RWPE2 (cell line): ENCODE results near the gene MYO5A.
A peak's percentile ranks its signal among the peaks of the same experiment; 100 is the strongest.
"Not testable (repeated sequence)": the region's sequence is repeated elsewhere in the genome, so short reads cannot be mapped to it uniquely, and the experiment has no call there.

Source experiments
- ATAC-seq: fragments of 200-7000 bp; cut with Tn5 transposase; 3 replicates; pipeline ENCODE4 v1.9.1; 2021; ENCODE audit warnings: low read depth
- DNase-seq: peaks from one replicate; pipeline ENCODE4 v3.0.0-alpha.2; 2020; ENCODE audit warnings: low spot score
- H3K27ac ChIP-seq: fragments of 450-650 bp; 2 replicates; pipeline ENCODE4 v1.5.1; 2017; ENCODE audit warnings: mild to moderate bottlenecking; ENCODE audit not compliant: poor library complexity, severe bottlenecking
- H3K27me3 ChIP-seq: fragments of 250-450 bp; sonication (Bioruptor Pico); 2 replicates; pipeline ENCODE4 v1.5.1; 2021; ENCODE audit warnings: mild to moderate bottlenecking, moderate library complexity; ENCODE audit not compliant: insufficient read depth, poor library complexity, severe bottlenecking
- H3K36me3 ChIP-seq: fragments of 250-450 bp; sonication (Bioruptor Pico); 2 replicates; pipeline ENCODE4 v1.5.1; 2020; ENCODE audit warnings: low read depth, mild to moderate bottlenecking, moderate library complexity
- H3K4me1 ChIP-seq: fragments of 250-450 bp; sonication (Bioruptor Pico); 2 replicates; pipeline ENCODE4 v1.5.1; 2021; ENCODE audit warnings: mild to moderate bottlenecking, moderate library complexity; ENCODE audit not compliant: insufficient read depth, poor library complexity, severe bottlenecking
- H3K4me3 ChIP-seq: fragments of 250-450 bp; sonication (Bioruptor Pico); 2 replicates; pipeline ENCODE4 v1.5.1; 2021; ENCODE audit warnings: mild to moderate bottlenecking, moderate library complexity; ENCODE audit not compliant: severe bottlenecking
- H3K9me3 ChIP-seq: fragments of 250-450 bp; sonication (Bioruptor Pico); 2 replicates; pipeline ENCODE4 v1.5.1; 2021; ENCODE audit warnings: mild to moderate bottlenecking, moderate library complexity; ENCODE audit not compliant: severe bottlenecking
- TF ChIP-seq, protein P1 (sequence below): fragments of 450-650 bp; IDR thresholded peaks from one replicate; pipeline ENCODE4 v1.5.1; 2017; ENCODE audit warnings: mild to moderate bottlenecking, moderate library complexity; ENCODE audit not compliant: poor library complexity, severe bottlenecking

MYO5A gene

DNA sequence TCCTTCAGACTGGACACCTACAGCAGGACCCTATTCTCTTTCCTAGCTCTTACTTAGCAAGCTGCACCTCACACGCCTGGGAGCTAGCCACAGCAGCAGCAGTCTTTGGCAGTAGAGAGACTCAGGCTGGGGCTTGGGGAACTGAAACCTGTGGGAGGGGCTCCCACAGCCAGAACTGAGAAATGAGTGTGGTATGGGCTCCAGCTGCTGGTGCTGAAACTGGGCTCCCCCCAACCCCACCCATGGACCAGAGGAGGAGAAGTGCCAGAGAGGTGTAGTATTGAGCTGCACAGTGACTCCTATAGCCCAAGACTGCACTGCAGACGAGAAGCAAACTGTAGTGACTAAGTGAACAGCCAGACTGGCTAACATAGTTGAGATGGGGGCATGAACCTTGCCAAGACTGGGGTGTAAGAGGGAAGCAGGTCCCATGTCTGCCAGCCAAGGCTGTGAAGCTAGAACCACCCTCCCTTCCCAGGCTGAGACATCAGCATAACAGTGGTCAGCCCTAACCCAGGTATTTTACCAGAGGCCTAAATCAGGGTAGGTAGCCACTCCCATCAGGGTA is 62.5 kb downstream of the MYO5A start:
- ATAC-seq (no peak), DNase-seq (no peak)
- H3K9me3 ChIP-seq, result peaks cover 6% of the 10 kb centered on the region
- TF ChIP-seq, protein P1, sequence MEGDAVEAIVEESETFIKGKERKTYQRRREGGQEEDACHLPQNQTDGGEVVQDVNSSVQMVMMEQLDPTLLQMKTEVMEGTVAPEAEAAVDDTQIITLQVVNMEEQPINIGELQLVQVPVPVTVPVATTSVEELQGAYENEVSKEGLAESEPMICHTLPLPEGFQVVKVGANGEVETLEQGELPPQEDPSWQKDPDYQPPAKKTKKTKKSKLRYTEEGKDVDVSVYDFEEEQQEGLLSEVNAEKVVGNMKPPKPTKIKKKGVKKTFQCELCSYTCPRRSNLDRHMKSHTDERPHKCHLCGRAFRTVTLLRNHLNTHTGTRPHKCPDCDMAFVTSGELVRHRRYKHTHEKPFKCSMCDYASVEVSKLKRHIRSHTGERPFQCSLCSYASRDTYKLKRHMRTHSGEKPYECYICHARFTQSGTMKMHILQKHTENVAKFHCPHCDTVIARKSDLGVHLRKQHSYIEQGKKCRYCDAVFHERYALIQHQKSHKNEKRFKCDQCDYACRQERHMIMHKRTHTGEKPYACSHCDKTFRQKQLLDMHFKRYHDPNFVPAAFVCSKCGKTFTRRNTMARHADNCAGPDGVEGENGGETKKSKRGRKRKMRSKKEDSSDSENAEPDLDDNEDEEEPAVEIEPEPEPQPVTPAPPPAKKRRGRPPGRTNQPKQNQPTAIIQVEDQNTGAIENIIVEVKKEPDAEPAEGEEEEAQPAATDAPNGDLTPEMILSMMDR, result no peak
- H3K27ac ChIP-seq, result no peak overlapping the region
- H3K36me3 ChIP-seq, result no peaks in the 10 kb centered on the region
- peaks cover 10% of the 10 kb centered on the region for H3K4me1 ChIP-seq
- no peaks in the 10 kb centered on the region for H3K27me3 ChIP-seq
- H3K4me3 ChIP-seq, result no peak overlapping the region

DNA sequence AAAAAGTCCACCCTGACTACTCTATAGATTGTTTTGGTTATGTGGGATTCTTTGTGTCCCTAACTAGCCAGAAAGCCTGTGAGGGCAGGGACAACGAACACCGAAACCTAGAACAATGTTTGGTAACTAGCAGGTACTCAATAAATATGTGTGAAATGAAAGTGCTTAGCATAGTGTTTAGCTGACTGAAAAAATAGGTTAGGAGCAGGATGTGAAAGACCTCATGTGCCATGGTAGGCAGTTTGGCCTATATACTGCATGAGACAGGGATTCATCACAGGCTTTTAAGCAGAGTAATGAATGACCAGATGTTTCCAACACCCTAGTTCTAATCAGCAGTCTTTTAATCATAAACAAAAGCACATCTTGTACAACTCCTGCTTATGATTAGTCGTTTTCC is 64.2 kb downstream of the MYO5A start:
- Histone ChIP-seq H3K36me3 (no peaks in the 10 kb centered on the region), H3K27me3 (no peaks in the 10 kb centered on the region), H3K27ac (no peak overlapping the region), H3K4me1 (peaks cover 14% of the 10 kb centered on the region), H3K9me3 (peaks cover 6% of the 10 kb centered on the region), H3K4me3 (no peak overlapping the region)
- DNase-seq (no peak), ATAC-seq (0 out of 3 replicates have a peak, but pooled peaks have one; percentile 7)
- TF ChIP-seq, protein P1, result no peak

DNA sequence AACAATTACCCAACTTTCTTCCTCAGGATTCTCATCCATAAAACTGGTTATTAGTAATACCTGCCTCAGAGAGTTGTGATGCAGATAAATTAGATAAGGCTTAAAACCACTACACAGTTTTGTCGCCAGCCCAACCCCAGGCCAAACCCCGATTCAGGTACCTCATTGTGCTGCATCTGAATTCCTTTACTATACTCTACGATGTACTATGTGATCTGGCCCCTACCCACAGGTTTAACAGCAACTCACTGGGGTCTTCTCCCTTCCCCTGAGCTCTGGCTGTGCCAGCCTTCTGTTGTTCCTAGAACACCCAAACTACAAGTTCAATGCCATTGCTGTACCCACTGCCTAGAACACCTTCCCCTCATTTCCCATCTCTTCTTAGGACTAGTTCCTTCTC is 64.6 kb downstream of the MYO5A start:
- peak; percentile 32; the same call in 2 of the 3 replicates for ATAC-seq
- H3K36me3 ChIP-seq, result no peaks in the 10 kb centered on the region
- peaks cover 14% of the 10 kb centered on the region for H3K4me1 ChIP-seq
- H3K27ac ChIP-seq, result no peak overlapping the region
- H3K4me3 ChIP-seq, result no peak overlapping the region
- H3K27me3 ChIP-seq, result no peaks in the 10 kb centered on the region
- peaks cover 6% of the 10 kb centered on the region for H3K9me3 ChIP-seq
- TF ChIP-seq, protein P1, result no peak
- DNase-seq, result no peak

DNA sequence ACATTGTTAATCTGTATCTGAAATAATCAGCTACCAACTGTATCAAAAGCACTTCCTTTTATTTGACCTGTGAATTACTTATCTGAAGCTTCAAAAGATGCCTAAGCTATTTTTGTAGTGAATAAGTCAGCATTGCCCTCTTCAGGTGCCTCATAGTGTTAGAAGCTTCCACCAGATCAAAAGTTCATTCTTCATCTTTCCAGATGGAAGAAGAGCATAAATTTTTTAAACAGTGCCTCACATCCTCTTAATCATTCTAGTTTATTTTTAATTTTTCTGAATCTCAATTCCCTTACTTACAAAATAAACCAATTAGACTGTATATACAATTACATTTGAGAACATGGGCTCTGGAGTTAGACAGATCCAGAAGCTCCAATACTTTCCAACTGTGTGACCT is 65.0 kb downstream of the MYO5A start:
- ATAC-seq, result peak; percentile 47
- Histone ChIP-seq H3K4me3 (no peak overlapping the region), H3K27me3 (no peaks in the 10 kb centered on the region), H3K4me1 (peaks cover 14% of the 10 kb centered on the region), H3K36me3 (no peaks in the 10 kb centered on the region), H3K27ac (no peak overlapping the region), H3K9me3 (peaks cover 6% of the 10 kb centered on the region)
- DNase-seq, result no peak
- TF ChIP-seq, protein P1, result peak; percentile 81

DNA sequence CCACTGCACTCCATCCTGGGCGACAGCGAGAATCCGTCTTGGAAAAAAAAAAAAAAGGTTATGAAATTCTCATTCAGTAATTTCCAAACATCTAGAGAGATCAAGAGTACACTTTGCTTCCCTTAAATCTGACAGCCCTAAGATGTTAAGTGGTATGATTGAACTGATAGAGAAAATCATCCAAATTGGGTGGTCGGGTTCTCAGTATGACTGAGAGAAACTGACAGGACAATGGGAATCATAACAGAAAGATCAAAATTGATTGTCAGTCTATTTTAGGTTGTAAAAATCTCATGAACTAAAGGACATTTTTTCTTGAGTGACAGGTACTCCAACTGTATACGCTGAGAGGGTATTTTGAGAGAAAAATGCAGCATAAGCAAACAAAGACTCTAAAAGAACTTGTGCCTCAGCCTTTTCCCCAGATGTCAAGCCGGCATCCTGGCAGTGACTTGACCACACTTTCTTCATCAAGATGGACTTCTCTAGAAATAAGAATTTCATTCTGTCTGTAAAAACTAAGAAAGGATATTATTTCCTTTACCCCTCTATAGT is 65.8 kb downstream of the MYO5A start:
- no peaks in the 10 kb centered on the region for H3K27me3 ChIP-seq
- peaks cover 14% of the 10 kb centered on the region for H3K4me1 ChIP-seq
- ATAC-seq, result no peak
- TF ChIP-seq, protein P1, result no peak
- no peak overlapping the region for H3K27ac ChIP-seq
- DNase-seq, result no peak
- H3K9me3 ChIP-seq, result peaks cover 6% of the 10 kb centered on the region
- no peak overlapping the region for H3K4me3 ChIP-seq
- no peaks in the 10 kb centered on the region for H3K36me3 ChIP-seq

DNA sequence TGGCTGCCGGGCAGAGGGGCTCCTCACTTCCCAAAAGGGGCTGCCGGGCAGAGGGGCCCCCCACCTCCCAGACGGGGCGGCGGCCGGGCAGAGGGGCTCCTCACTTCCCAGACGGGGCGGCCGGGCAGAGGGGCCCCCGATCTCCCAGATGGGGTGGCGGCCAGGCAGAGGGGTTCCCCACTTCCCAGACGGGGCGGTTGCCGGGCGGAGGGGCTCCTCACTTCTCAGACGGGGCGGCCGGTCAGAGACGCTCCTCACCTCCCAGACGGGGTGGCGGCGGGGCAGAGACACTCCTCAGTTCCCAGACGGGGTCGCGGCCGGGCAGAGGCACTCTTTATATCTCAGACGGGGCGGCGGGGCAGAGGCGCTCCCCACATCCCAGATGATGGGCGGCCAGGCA is 69.0 kb downstream of the MYO5A start:
- DNase-seq, H3K27ac ChIP-seq, ATAC-seq, H3K27me3 ChIP-seq, H3K9me3 ChIP-seq, H3K4me3 ChIP-seq, H3K36me3 ChIP-seq: not testable (repeated sequence)
- peaks cover 14% of the 10 kb centered on the region for H3K4me1 ChIP-seq

DNA sequence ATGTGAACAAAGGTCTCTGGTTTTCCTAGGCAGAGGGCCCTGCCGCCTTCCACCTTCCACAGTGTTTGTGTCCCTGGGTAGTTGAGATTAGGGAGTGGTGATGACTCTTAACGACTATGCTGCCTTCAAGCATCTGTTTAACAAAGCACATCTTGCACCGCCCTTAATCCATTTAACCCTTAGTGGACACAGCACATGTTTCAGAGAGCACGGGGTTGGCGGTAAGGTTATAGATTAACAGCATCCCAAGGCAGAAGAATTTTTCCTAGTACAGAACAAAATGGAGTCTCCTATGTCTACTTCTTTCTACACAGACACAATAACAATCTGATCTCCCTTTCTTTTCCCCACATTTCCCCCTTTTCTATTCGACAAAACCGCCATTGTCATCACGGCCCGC is 69.4 kb downstream of the MYO5A start:
- H3K27ac ChIP-seq, H3K4me3 ChIP-seq, DNase-seq, ATAC-seq, H3K27me3 ChIP-seq, H3K36me3 ChIP-seq, H3K9me3 ChIP-seq: not testable (repeated sequence)
- H3K4me1 ChIP-seq, result peaks cover 14% of the 10 kb centered on the region
